Measurements from ENCODE around the gene IQCE. TPM values are rescaled to one million over a fixed set of nuclear protein-coding genes. Genes with fewer than 3 reads are reported as not detected.

The IQCE gene
- total RNA-seq, 1 experiment from 2014 or later = 44.8 TPM

DNA sequence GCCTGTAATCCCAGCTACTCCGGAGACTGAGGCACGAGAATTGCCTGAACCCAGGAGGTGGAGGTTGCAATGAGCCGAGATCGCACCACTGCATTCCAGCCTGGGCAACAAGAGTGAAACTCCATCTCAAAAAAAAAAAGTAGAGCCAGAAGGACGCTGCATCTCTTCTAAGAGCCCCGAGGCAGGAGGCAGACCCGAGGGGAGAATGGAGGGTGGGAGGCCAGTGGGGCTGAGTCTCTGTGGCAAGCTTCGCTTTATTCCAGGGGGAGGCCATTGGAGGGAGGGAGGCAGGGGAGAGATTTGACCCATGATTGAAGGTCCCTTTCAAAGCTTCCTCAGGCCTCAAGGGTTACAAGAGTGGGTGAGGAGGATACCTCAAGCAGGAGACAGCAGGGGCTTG is 91.7 kb downstream of the IQCE start:
- BruUV-seq (replicated peaks) = no TSS peak
- ChIA-PET POLR2A (interaction anchor here (0.7 kb wide), 1 partner anchor 41 kb away, joined by 5 read pairs; no protein-coding TSS in a partner anchor), CTCF (no interaction called here)
- Histone ChIP-seq H3K27ac (ENCODE audit: low read length) (no peak overlapping the region), H3K4me1 (ENCODE audit: control insufficient read depth, insufficient read depth, low read length) (peaks cover 7% of the 10 kb centered on the region), H3K27me3 (ENCODE audit: control insufficient read depth, insufficient read depth, low read length) (no peaks in the 10 kb centered on the region), H3K4me3 (ENCODE audit: low read depth in 2 of 2, low read length in 2 of 2) (no peak overlapping the region), H3K36me3 (ENCODE audit: control insufficient read depth, insufficient read depth, low read length) (peaks cover 2% of the 10 kb centered on the region; the same call in 1 of the 2 replicates), H3K9me3 (ENCODE audit: control insufficient read depth, insufficient read depth, low read depth, low read length) (no peaks in the 10 kb centered on the region)
- ATAC-seq = no peak
- DNase-seq (ENCODE audit: low read depth, low spot score) = no peak
- TF ChIP-seq, protein P1, sequence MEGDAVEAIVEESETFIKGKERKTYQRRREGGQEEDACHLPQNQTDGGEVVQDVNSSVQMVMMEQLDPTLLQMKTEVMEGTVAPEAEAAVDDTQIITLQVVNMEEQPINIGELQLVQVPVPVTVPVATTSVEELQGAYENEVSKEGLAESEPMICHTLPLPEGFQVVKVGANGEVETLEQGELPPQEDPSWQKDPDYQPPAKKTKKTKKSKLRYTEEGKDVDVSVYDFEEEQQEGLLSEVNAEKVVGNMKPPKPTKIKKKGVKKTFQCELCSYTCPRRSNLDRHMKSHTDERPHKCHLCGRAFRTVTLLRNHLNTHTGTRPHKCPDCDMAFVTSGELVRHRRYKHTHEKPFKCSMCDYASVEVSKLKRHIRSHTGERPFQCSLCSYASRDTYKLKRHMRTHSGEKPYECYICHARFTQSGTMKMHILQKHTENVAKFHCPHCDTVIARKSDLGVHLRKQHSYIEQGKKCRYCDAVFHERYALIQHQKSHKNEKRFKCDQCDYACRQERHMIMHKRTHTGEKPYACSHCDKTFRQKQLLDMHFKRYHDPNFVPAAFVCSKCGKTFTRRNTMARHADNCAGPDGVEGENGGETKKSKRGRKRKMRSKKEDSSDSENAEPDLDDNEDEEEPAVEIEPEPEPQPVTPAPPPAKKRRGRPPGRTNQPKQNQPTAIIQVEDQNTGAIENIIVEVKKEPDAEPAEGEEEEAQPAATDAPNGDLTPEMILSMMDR (IDR thresholded peaks at IDR 0.05) = no peak
- TF ChIP-seq POLR2AphosphoS5 (IDR thresholded peaks at IDR 0.05; ENCODE audit: low read depth, low read length) (no peak), SIN3A (IDR thresholded peaks at IDR 0.05; ENCODE audit: borderline replicate concordance, insufficient read depth, low read depth, low read length) (no peak), TCF7L2 (IDR thresholded peaks at IDR 0.05; ENCODE audit: low read depth, low read length) (no peak)
- TF ChIP-seq, protein P2, sequence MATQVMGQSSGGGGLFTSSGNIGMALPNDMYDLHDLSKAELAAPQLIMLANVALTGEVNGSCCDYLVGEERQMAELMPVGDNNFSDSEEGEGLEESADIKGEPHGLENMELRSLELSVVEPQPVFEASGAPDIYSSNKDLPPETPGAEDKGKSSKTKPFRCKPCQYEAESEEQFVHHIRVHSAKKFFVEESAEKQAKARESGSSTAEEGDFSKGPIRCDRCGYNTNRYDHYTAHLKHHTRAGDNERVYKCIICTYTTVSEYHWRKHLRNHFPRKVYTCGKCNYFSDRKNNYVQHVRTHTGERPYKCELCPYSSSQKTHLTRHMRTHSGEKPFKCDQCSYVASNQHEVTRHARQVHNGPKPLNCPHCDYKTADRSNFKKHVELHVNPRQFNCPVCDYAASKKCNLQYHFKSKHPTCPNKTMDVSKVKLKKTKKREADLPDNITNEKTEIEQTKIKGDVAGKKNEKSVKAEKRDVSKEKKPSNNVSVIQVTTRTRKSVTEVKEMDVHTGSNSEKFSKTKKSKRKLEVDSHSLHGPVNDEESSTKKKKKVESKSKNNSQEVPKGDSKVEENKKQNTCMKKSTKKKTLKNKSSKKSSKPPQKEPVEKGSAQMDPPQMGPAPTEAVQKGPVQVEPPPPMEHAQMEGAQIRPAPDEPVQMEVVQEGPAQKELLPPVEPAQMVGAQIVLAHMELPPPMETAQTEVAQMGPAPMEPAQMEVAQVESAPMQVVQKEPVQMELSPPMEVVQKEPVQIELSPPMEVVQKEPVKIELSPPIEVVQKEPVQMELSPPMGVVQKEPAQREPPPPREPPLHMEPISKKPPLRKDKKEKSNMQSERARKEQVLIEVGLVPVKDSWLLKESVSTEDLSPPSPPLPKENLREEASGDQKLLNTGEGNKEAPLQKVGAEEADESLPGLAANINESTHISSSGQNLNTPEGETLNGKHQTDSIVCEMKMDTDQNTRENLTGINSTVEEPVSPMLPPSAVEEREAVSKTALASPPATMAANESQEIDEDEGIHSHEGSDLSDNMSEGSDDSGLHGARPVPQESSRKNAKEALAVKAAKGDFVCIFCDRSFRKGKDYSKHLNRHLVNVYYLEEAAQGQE (IDR thresholded peaks at IDR 0.05; ENCODE audit: insufficient read depth in 1 of 2, low read depth in 2 of 2, low read length in 1 of 2) = no peak
- in situ Hi-C loops (cut with HindIII; ENCODE audit: low pct_unique_long_range_greater_than_20kb, low sequenced_read_pairs) = no loop called here
- intact Hi-C loops (cut with micrococcal nuclease; ENCODE audit: unreplicated experiment) = no loop called here

DNA sequence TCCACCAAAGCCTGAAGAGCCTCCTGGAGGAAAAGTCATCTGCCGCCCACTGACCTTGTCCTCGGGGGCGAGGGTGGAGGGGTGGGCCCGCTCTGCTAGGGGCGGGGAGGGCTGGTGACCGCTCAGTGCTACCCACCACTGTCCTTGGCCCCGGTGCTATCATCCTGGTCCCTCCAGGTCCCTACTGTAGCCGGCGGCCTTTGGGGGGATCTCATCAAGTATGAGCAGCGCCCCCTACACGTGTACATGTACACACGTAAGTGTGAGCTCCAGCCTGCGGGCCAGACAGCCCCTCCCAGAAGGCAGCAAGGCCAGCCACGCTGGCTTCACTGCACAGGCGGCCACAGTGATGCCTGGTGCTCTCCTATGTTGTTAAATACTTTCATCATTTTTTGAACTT is 92.6 kb downstream of the IQCE start:
- TF ChIP-seq, protein P2 (IDR thresholded peaks at IDR 0.05; ENCODE audit: insufficient read depth in 1 of 2, low read depth in 2 of 2, low read length in 1 of 2) = no peak
- TF ChIP-seq SIN3A (IDR thresholded peaks at IDR 0.05; ENCODE audit: borderline replicate concordance, insufficient read depth, low read depth, low read length) = no peak
- TF ChIP-seq, protein P1 (IDR thresholded peaks at IDR 0.05) = no peak
- no peak for TF ChIP-seq POLR2AphosphoS5 (IDR thresholded peaks at IDR 0.05; ENCODE audit: low read depth, low read length)
- no peak for TF ChIP-seq TCF7L2 (IDR thresholded peaks at IDR 0.05; ENCODE audit: low read depth, low read length)
- no peak for DNase-seq (ENCODE audit: low read depth, low spot score)
- in situ Hi-C loops (cut with HindIII; ENCODE audit: low pct_unique_long_range_greater_than_20kb, low sequenced_read_pairs) (no loop called here), intact Hi-C loops (cut with micrococcal nuclease; ENCODE audit: unreplicated experiment) (no loop called here)
- Histone ChIP-seq H3K4me3 (ENCODE audit: low read depth in 2 of 2, low read length in 2 of 2) (no peak overlapping the region), H3K9me3 (ENCODE audit: control insufficient read depth, insufficient read depth, low read depth, low read length) (no peaks in the 10 kb centered on the region), H3K4me1 (ENCODE audit: control insufficient read depth, insufficient read depth, low read length) (peaks cover 6% of the 10 kb centered on the region), H3K36me3 (ENCODE audit: control insufficient read depth, insufficient read depth, low read length) (peaks cover 2% of the 10 kb centered on the region; the same call in 1 of the 2 replicates), H3K27me3 (ENCODE audit: control insufficient read depth, insufficient read depth, low read length) (no peaks in the 10 kb centered on the region), H3K27ac (ENCODE audit: low read length) (no peak overlapping the region)
- no TSS peak for BruUV-seq (replicated peaks)
- CTCF ChIA-PET = interaction anchor here (0.5 to 1.0 kb wide), 4 partner anchors 18 to 144 kb away, joined by 3 to 11 read pairs (median 3); no protein-coding TSS in a partner anchor
- POLR2A ChIA-PET = interaction anchor here (0.6 kb wide), 1 partner anchor 20 kb away, joined by 7 read pairs; no protein-coding TSS in a partner anchor
- ATAC-seq = no peak
